Adipocyte (in vitro differentiated cells): Measurements from ENCODE around the gene OR4L1.
"Not testable (repeated sequence)": the region's sequence is repeated elsewhere in the genome, so short reads cannot be mapped to it uniquely, and the experiment has no call there.

Experiments
- DNase-seq: peaks from one replicate; pipeline ENCODE4 v3.0.0-alpha.2; 2015; ENCODE audit warnings: low read depth
- H3K27me3 ChIP-seq: replicated peaks from 2 replicates; pipeline ENCODE4 v1.7.0; 2013; ENCODE audit warnings: mild to moderate bottlenecking, low read length, moderate library complexity; ENCODE audit not compliant: control insufficient read depth, insufficient read depth
- H3K36me3 ChIP-seq: 2 replicates; pipeline ENCODE4 v1.7.0; 2013; ENCODE audit warnings: low read length, mild to moderate bottlenecking, moderate library complexity; ENCODE audit not compliant: control insufficient read depth, insufficient read depth, severe bottlenecking
- H3K4me1 ChIP-seq: 2 replicates; pipeline ENCODE4 v1.7.0; 2013; ENCODE audit warnings: mild to moderate bottlenecking, low read length, moderate library complexity; ENCODE audit not compliant: control insufficient read depth, insufficient read depth
- H3K4me3 ChIP-seq: 2 replicates; pipeline ENCODE4 v1.7.0; 2013; ENCODE audit warnings: mild to moderate bottlenecking, low read length, moderate library complexity
- H3K9ac ChIP-seq: 2 replicates; pipeline ENCODE4 v1.7.0; 2013; ENCODE audit warnings: mild to moderate bottlenecking, low read length, moderate library complexity
- H3K9me3 ChIP-seq: 2 replicates; pipeline ENCODE4 v1.7.0; 2013; ENCODE audit warnings: mild to moderate bottlenecking, low read length, moderate library complexity; ENCODE audit not compliant: control insufficient read depth

The OR4L1 gene, protein sequence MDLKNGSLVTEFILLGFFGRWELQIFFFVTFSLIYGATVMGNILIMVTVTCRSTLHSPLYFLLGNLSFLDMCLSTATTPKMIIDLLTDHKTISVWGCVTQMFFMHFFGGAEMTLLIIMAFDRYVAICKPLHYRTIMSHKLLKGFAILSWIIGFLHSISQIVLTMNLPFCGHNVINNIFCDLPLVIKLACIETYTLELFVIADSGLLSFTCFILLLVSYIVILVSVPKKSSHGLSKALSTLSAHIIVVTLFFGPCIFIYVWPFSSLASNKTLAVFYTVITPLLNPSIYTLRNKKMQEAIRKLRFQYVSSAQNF

GRCh38 chr14:20059745-20060144 is at the start of gene OR4L1:
Gene OR4L1 (plus strand): TSS chr14:20060045. CDS start chr14:20060045, 0 bp downstream.
- Histone ChIP-seq H3K27me3 (no peaks in the 10 kb centered on the region), H3K36me3 (no peaks in the 10 kb centered on the region), H3K4me1 (no peaks in the 10 kb centered on the region), H3K4me3 (no peak within 1 kb of the TSS), H3K9ac (no peak within 1 kb of the TSS), H3K9me3 (no peaks in the 10 kb centered on the region)
- DNase-seq: no peak

DNA sequence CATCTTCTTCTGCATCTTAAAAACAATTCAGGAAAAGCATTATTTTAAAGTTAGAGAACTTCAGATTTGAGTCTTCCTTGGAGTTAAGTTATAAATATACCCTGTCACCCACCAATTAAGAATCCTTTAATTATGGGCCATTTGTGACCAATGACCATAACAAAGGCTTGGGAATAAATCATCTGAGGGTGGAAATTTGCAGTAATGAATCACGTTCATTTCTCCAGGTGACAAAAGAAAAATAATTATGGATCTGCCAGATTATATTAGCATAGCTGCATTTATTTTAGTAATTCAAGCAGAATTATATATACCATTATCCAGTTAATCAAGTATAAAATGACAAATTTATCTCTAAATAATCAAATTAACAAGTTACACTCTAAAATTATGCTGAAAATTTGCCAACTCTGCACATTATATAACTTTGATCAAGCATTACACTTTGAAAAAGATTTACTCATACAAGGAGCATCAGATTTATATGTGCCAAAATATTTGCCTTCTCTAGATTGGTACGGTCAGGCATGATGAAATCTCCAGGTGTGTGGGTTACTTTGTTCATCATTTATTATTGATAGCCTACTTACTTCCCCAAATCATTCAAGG is 40.5 kb upstream of the OR4L1 start, which contains the start of gene OR4K14:
Gene OR4K14, minus strand, starts transcription at position 51 of the 609 bp plus-strand sequence. CDS start 4,114 bp downstream, outside the sequence.
- no peaks in the 10 kb centered on the region for H3K9me3 ChIP-seq
- no peak within 1 kb of the TSS for H3K4me3 ChIP-seq
- no peaks in the 10 kb centered on the region for H3K27me3 ChIP-seq
- no peak for DNase-seq
- H3K9ac ChIP-seq: no peak within 1 kb of the TSS
- H3K4me1 ChIP-seq: no peaks in the 10 kb centered on the region
- H3K36me3 ChIP-seq: no peaks in the 10 kb centered on the region

- no peaks in the 10 kb centered on the region for H3K27me3 ChIP-seq
- H3K4me3 ChIP-seq: no peak overlapping the region
- H3K9ac ChIP-seq: no peak overlapping the region
- H3K9me3 ChIP-seq: no peaks in the 10 kb centered on the region
- no peaks in the 10 kb centered on the region for H3K4me1 ChIP-seq
- H3K36me3 ChIP-seq: no peaks in the 10 kb centered on the region
- no peak for DNase-seq
These were observed 28.8 kb upstream of the OR4L1 start for GRCh38 chr14:20031058-20031457.

DNA sequence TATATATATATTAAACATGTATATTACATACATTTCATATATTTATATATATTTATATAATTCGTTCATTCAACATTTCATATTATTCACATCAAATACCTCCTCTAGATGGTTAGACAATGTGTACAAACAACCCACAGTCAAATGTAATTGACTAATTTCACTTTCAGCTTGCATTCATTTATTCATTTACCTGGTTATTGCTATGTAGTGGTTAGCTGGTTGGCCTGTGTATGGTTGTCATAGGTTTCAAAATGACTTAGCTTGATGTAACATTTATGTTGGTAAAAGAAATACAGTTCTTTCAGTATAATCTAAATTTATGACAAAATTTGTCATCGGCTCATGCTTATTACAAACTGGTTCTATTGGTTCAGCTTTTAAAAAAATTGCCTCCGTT is 24.4 kb upstream of the OR4L1 start:
- Histone ChIP-seq H3K36me3 (no peaks in the 10 kb centered on the region), H3K4me1 (no peaks in the 10 kb centered on the region), H3K9ac (no peak overlapping the region), H3K4me3 (no peak overlapping the region), H3K9me3 (no peaks in the 10 kb centered on the region), H3K27me3 (no peaks in the 10 kb centered on the region)
- DNase-seq: no peak

DNA sequence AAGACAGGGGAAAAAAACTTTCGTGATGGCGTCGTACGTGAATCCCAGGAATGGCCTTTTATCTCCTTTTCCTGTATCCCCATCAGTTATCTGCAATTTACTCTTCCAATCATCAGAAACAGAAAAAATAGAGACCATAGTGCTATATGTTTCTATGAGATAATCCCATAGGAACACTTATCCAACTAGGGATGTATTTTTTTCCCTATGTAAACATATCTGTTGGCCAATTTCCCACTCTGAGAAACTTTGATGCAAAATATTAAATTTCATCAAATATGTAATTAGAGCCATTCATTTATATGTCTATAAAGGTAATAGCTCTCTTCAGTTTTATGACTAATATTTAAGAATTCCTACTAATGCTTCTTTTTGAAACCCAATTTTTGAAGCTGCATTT is 23.9 kb upstream of the OR4L1 start, which contains the start of gene OR4K13:
Gene OR4K13, minus strand, starts transcription at position 101 of the 400 bp plus-strand sequence. CDS start 1,280 bp downstream, outside the sequence.
- Histone ChIP-seq H3K4me1 (no peaks in the 10 kb centered on the region), H3K9me3 (no peaks in the 10 kb centered on the region), H3K9ac (no peak within 1 kb of the TSS), H3K27me3 (no peaks in the 10 kb centered on the region), H3K4me3 (no peak within 1 kb of the TSS), H3K36me3 (no peaks in the 10 kb centered on the region)
- no peak for DNase-seq

GRCh38 chr14:20044243-20044642 is 15.6 kb upstream of the OR4L1 start:
- no peaks in the 10 kb centered on the region for H3K27me3 ChIP-seq
- H3K36me3 ChIP-seq: no peaks in the 10 kb centered on the region
- H3K9ac ChIP-seq: no peak overlapping the region
- no peaks in the 10 kb centered on the region for H3K9me3 ChIP-seq
- no peak overlapping the region for H3K4me3 ChIP-seq
- DNase-seq: no peak
- no peaks in the 10 kb centered on the region for H3K4me1 ChIP-seq

DNA sequence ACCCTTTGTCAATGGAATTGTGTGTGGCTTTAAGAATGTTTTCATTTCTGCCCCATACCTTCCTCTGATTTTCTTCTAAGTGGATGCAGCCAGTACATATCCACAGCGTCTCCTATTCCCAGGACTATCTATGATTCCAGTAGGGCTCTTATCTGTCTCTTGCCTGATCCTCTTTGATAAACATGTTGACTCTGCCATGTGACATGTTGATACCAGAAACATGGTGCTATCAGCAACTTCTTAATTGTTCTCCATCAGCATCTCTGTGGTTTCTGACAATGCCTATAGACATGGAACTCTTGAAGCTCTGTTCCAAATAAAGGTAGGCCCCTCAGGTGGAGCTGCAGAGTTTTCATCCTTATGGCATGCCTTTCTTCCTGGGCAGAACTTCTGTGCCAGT is 11.6 kb upstream of the OR4L1 start:
- no peaks in the 10 kb centered on the region for H3K27me3 ChIP-seq
- no peak for DNase-seq
- H3K36me3 ChIP-seq: no peaks in the 10 kb centered on the region
- no peak overlapping the region for H3K9ac ChIP-seq
- H3K4me1 ChIP-seq: no peaks in the 10 kb centered on the region
- H3K4me3 ChIP-seq: no peak overlapping the region
- no peaks in the 10 kb centered on the region for H3K9me3 ChIP-seq

- Histone ChIP-seq H3K9me3 (no peaks in the 10 kb centered on the region), H3K36me3 (no peaks in the 10 kb centered on the region), H3K27me3 (no peaks in the 10 kb centered on the region), H3K4me3 (no peak overlapping the region), H3K4me1 (no peaks in the 10 kb centered on the region), H3K9ac (no peak overlapping the region)
- no peak for DNase-seq
These were observed 32.2 kb downstream of the OR4L1 start for GRCh38 chr14:20092050-20092449.

- H3K27me3 ChIP-seq: no peaks in the 10 kb centered on the region
- H3K36me3 ChIP-seq: no peaks in the 10 kb centered on the region
- DNase-seq: no peak
- no peak overlapping the region for H3K9ac ChIP-seq
- H3K9me3 ChIP-seq: no peaks in the 10 kb centered on the region
- H3K4me3 ChIP-seq: no peak overlapping the region
- H3K4me1 ChIP-seq: no peaks in the 10 kb centered on the region
These were observed 33.6 kb downstream of the OR4L1 start for GRCh38 chr14:20093442-20093841.

DNA sequence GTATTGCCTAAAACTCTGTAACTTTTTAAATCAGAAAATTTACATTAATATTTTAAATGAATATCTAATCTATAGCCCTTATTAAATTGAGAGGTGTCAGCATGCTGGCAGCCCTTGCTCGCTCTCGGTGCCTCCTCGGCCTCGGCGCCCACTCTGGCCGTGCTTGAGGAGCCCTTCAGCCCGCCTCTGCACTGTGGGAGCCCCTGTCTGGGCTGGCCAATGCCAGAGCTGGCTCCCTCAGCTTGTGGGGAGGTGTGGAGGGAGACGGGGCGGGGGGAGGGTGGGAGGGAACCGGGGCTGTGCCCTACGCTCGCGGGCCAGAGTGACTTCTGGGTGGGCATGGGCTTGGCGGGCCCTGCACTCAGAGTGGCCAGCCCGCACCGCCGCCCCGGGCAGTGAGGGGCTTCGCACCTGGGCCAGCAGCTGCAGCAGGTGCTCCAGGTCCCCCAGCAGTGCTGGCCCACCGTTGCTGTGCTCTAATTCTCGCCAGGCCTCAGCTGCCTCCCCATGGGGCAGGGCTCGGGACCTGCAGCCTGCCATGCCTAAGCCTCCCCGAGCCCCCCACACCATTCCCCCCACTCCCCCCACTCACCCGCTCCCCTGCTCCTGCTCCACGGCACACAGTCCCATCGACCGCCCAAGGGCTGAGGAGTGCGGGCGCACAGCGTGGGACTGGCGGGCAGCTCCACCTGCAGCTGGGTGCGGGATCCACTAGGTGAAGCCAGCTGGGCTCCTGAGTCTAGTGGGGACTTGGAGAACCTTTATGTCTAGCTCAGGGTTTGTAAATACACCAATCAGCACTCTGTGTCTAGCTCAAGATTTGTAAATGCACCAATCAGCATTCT is 39.3 kb downstream of the OR4L1 start:
- H3K9ac ChIP-seq, H3K4me1 ChIP-seq, H3K9me3 ChIP-seq, H3K4me3 ChIP-seq, H3K36me3 ChIP-seq, H3K27me3 ChIP-seq, DNase-seq: not testable (repeated sequence)

DNA sequence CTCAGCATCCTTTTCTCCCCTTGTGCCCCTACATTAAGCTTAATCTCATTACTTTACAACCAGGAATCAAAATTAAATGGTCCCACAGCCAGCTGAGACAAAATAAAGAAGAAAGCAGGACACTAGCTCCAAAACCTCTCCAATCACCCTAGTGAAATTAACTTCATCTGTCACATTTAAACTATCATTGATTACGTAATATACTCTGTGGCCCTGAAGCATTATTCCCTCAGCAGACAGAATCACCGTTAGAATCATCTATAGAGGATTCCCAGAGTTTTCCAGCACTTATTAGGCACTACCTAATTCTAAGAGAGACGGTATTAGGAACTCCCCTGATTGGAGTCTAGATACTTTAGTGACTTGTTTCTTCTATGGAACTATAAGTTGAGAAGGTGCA is 50.6 kb downstream of the OR4L1 start, which contains the start of gene OR4K17:
Gene OR4K17, plus strand, starts transcription at position 302 of the 400 bp plus-strand sequence. CDS start 6,761 bp downstream, outside the sequence.
- Histone ChIP-seq H3K36me3 (no peaks in the 10 kb centered on the region), H3K4me3 (no peak within 1 kb of the TSS), H3K4me1 (no peaks in the 10 kb centered on the region), H3K9me3 (no peaks in the 10 kb centered on the region), H3K9ac (no peak within 1 kb of the TSS), H3K27me3 (no peaks in the 10 kb centered on the region)
- no peak for DNase-seq
